H1 (cell line): ENCODE measurements around the gene ST6GALNAC2. TPM values are rescaled to one million over a fixed set of nuclear protein-coding genes. Genes with fewer than 3 reads are reported as not detected.

ENCODE experiments used
- CTCF ChIA-PET: fragments of 300-600 bp; sonication (Branson Sonifier 250); formaldehyde crosslinking; loops from one replicate; lab custom pipeline; 2021; ENCODE audit not compliant: partially characterized antibody; lab: Charles Lee
- POLR2A ChIA-PET: fragments of 300-600 bp; sonication (Branson Sonifier 250); formaldehyde crosslinking; loops from one replicate; lab custom pipeline; 2021; ENCODE audit warnings: inconsistent platforms; ENCODE audit not compliant: partially characterized antibody; lab: Charles Lee
- DNase-seq, 2 experiments: peaks; one replicate each; pipeline versions ENCODE4 v3.0.0 to v3.0.0-alpha.2; 2010 to 2022; ENCODE audit warnings: low spot score in 2 of 2, low read depth in 1 of 2, mixed read lengths in 1 of 2
- FAIRE-seq: peaks from 2 replicates; lab custom pipeline; 2011; peaks lifted over from hg19 to GRCh38; lab: Jason Lieb, UNC
- H2AFZ ChIP-seq: 2 replicates; pipeline ENCODE4 v1.8.1; 2012; ENCODE audit warnings: low read length, inconsistent platforms
- H2AK5ac ChIP-seq: 2 replicates; pipeline ENCODE4 v1.6.1; 2013; ENCODE audit warnings: low read depth, low read length
- H2BK120ac ChIP-seq: replicated peaks from 2 replicates; pipeline ENCODE3; 2013; ENCODE audit warnings: low read depth, low read length, inconsistent platforms
- H2BK12ac ChIP-seq: 2 replicates; pipeline ENCODE4 v1.6.1; 2013; ENCODE audit warnings: low read depth, low read length
- H2BK15ac ChIP-seq: 2 replicates; pipeline ENCODE4 v1.6.1; 2013; ENCODE audit warnings: low read length
- H2BK20ac ChIP-seq: 2 replicates; pipeline ENCODE4 v1.6.1; 2013; ENCODE audit warnings: low read length
- H2BK5ac ChIP-seq: 2 replicates; pipeline ENCODE4 v1.6.1; 2013; ENCODE audit warnings: low read depth, low read length
- H3K14ac ChIP-seq: 2 replicates; pipeline ENCODE4 v1.6.1; 2013; ENCODE audit warnings: inconsistent platforms; ENCODE audit not compliant: insufficient read length
- H3K18ac ChIP-seq: 2 replicates; pipeline ENCODE4 v1.6.1; 2013; ENCODE audit warnings: low read length; ENCODE audit errors: extremely low read depth
- H3K23ac ChIP-seq: 2 replicates; pipeline ENCODE4 v1.6.1; 2013; ENCODE audit warnings: inconsistent platforms; ENCODE audit not compliant: insufficient read length
- H3K23me2 ChIP-seq: 2 replicates; pipeline ENCODE4 v1.6.1; 2013; ENCODE audit warnings: low read depth, low read length
- H3K27ac ChIP-seq: 2 replicates; pipeline ENCODE4 v1.6.1; 2011; ENCODE audit warnings: low read depth, low read length, inconsistent platforms
- H3K27me3 ChIP-seq, 4 experiments: replicated peaks in 1 of 4; 1 replicate in 1 of 4; 2 replicates in 3 of 4; pipeline versions ENCODE4 v1.6.1 to v1.8.1; 2011 to 2013; ENCODE audit warnings: low read length in 3 of 4, mild to moderate bottlenecking in 3 of 4, inconsistent platforms in 2 of 4, mixed read lengths in 2 of 4, moderate library complexity in 1 of 4; ENCODE audit not compliant: control insufficient read depth in 3 of 4, insufficient read depth in 3 of 4; ENCODE audit errors: extremely low read depth in 1 of 4
- H3K36me3 ChIP-seq, 4 experiments: 2 replicates each; pipeline versions ENCODE4 v1.6.1 to v1.8.1; 2011 to 2013; ENCODE audit warnings: mild to moderate bottlenecking in 4 of 4, low read length in 3 of 4, moderate library complexity in 2 of 4, control low read depth in 1 of 4, inconsistent platforms in 1 of 4; ENCODE audit not compliant: insufficient read depth in 4 of 4, control insufficient read depth in 2 of 4
- H3K4ac ChIP-seq: replicated peaks from 2 replicates; pipeline ENCODE3; 2013; ENCODE audit warnings: low read length, low read depth, mixed read lengths, inconsistent platforms; ENCODE audit not compliant: insufficient read length
- H3K4me1 ChIP-seq, 4 experiments: replicated peaks in 1 of 4; 1 replicate in 1 of 4; 2 replicates in 3 of 4; pipeline versions ENCODE4 v1.6.1 to v1.8.1; 2011 to 2013; ENCODE audit warnings: low read length in 3 of 4, inconsistent platforms in 2 of 4, mixed read lengths in 1 of 4; ENCODE audit not compliant: insufficient read depth in 4 of 4, control insufficient read depth in 3 of 4
- H3K4me2 ChIP-seq, 2 experiments: 2 replicates each; pipeline versions ENCODE4 v1.6.1 to v1.8.1; 2011 to 2013; ENCODE audit warnings: low read depth in 2 of 2, low read length in 2 of 2, control low read depth in 1 of 2, inconsistent platforms in 1 of 2, mild to moderate bottlenecking in 1 of 2; ENCODE audit not compliant: insufficient read depth in 1 of 2
- H3K4me3 ChIP-seq, 4 experiments: fragments of 200-600, 300-600 bp in 1 of 4; sonication (generic), shearing (Covaris generic), sonication (Bioruptor Twin) in 1 of 4; 2 replicates each; pipeline versions ENCODE4 v1.5.1 to v1.8.1; 2011 to 2016; ENCODE audit warnings: low read length in 4 of 4, low read depth in 3 of 4, control low read depth in 2 of 4, inconsistent platforms in 2 of 4, mild to moderate bottlenecking in 2 of 4, mixed read lengths in 1 of 4, moderate library complexity in 1 of 4; ENCODE audit not compliant: insufficient read depth in 2 of 4; ENCODE audit errors: extremely low read depth in 1 of 4
- H3K56ac ChIP-seq: replicated peaks from 2 replicates; pipeline ENCODE3; 2013; ENCODE audit warnings: low read depth, mild to moderate bottlenecking, mixed read lengths, low read length, inconsistent platforms; ENCODE audit not compliant: insufficient read length
- H3K79me1 ChIP-seq: 2 replicates; pipeline ENCODE4 v1.6.1; 2013; ENCODE audit warnings: low read depth, low read length, control low read depth
- H3K79me2 ChIP-seq, 2 experiments: 2 replicates each; pipeline versions ENCODE4 v1.6.1 to v1.8.1; 2012 to 2013; ENCODE audit warnings: low read length in 2 of 2, mild to moderate bottlenecking in 2 of 2, inconsistent platforms in 1 of 2; ENCODE audit not compliant: insufficient read depth in 2 of 2, control insufficient read depth in 1 of 2
- H3K9ac ChIP-seq, 4 experiments: replicated peaks in 1 of 4; 1 replicate in 1 of 4; 2 replicates in 3 of 4; pipeline versions ENCODE4 v1.6.1 to v1.8.1; 2011 to 2013; ENCODE audit warnings: low read depth in 3 of 4, low read length in 3 of 4, control low read depth in 2 of 4, mild to moderate bottlenecking in 2 of 4, moderate library complexity in 2 of 4, inconsistent platforms in 1 of 4; ENCODE audit errors: extremely low read depth in 1 of 4
- H3K9me3 ChIP-seq, 2 experiments: 2 replicates each; pipeline versions ENCODE4 v1.6.1 to v1.8.1; 2012 to 2013; ENCODE audit warnings: mild to moderate bottlenecking in 2 of 2, moderate library complexity in 2 of 2, control low read depth in 1 of 2, inconsistent platforms in 1 of 2, low read depth in 1 of 2, low read length in 1 of 2, mixed read lengths in 1 of 2; ENCODE audit not compliant: insufficient read depth in 2 of 2
- H4K20me1 ChIP-seq, 2 experiments: replicated peaks in 1 of 2; 2 replicates each; pipeline versions ENCODE3 to v1.8.1; 2011 to 2013; ENCODE audit warnings: inconsistent platforms in 2 of 2, low read length in 2 of 2, mild to moderate bottlenecking in 1 of 2; ENCODE audit not compliant: insufficient read depth in 2 of 2, control insufficient read depth in 1 of 2
- H4K5ac ChIP-seq: 2 replicates; pipeline ENCODE4 v1.6.1; 2013; ENCODE audit warnings: low read length, low read depth, mixed read lengths, inconsistent platforms; ENCODE audit not compliant: insufficient read length
- H4K8ac ChIP-seq: 2 replicates; pipeline ENCODE4 v1.8.0; 2013; ENCODE audit warnings: mild to moderate bottlenecking, moderate library complexity, low read length, inconsistent platforms; ENCODE audit not compliant: insufficient read depth; ENCODE audit errors: extremely low read depth
- H4K91ac ChIP-seq: replicated peaks from 2 replicates; pipeline ENCODE3; 2013; ENCODE audit warnings: low read length, mixed read lengths, inconsistent platforms; ENCODE audit not compliant: insufficient read length
- E2F6 ChIP-seq: IDR thresholded peaks from 2 replicates; pipeline ENCODE4 v1.6.1; 2012; ENCODE audit warnings: inconsistent platforms
- EP300 ChIP-seq, 2 experiments: IDR thresholded peaks; 1 replicate in 1 of 2; 2 replicates in 1 of 2; pipeline ENCODE4 v1.6.1; 2011 to 2012; ENCODE audit warnings: low read depth in 2 of 2, low read length in 2 of 2, mild to moderate bottlenecking in 2 of 2, borderline replicate concordance in 1 of 2, inconsistent platforms in 1 of 2, moderate library complexity in 1 of 2
- KDM4A ChIP-seq: IDR thresholded peaks from one replicate; pipeline ENCODE4 v1.7.1; 2012; ENCODE audit warnings: low read depth, mild to moderate bottlenecking, moderate library complexity, low read length, inconsistent platforms; ENCODE audit not compliant: severe bottlenecking
- MAFK ChIP-seq: IDR thresholded peaks from 2 replicates; pipeline ENCODE4 v1.6.1; 2012; ENCODE audit warnings: low read depth, mild to moderate bottlenecking, improper control_type of control experiment, low read length
- RFX5 ChIP-seq: IDR thresholded peaks from 2 replicates; pipeline ENCODE4 v1.6.1; 2011; ENCODE audit warnings: low read depth, low read length, improper control_type of control experiment, borderline replicate concordance
- RNF2 ChIP-seq: fragments of 200-900, 300-1000 bp; sonication (generic); IDR thresholded peaks from 2 replicates; pipeline ENCODE4 v1.7.1; 2016; ENCODE audit warnings: borderline replicate concordance, low read depth, mild to moderate bottlenecking, antibody characterized with exemption, low read length; ENCODE audit not compliant: poor library complexity, severe bottlenecking; ENCODE audit errors: missing control alignments
- SAP30 ChIP-seq: fragments of 300-600 bp; sonication (generic); IDR thresholded peaks from 2 replicates; pipeline ENCODE4 v1.7.1; 2012; ENCODE audit warnings: low read length, moderate library complexity, mild to moderate bottlenecking, inconsistent platforms; ENCODE audit not compliant: insufficient read depth, insufficient replicate concordance
- SUZ12 ChIP-seq: fragments of 200-600 bp; sonication (generic); IDR thresholded peaks from 2 replicates; pipeline ENCODE4 v1.6.1; 2012; ENCODE audit warnings: mild to moderate bottlenecking, inconsistent platforms, low read length, moderate library complexity, mixed read lengths
- TAF1 ChIP-seq: IDR thresholded peaks from 2 replicates; pipeline ENCODE4 v1.6.1; 2011; ENCODE audit warnings: mild to moderate bottlenecking, low read depth, low read length
- YY1 ChIP-seq: IDR thresholded peaks from 2 replicates; pipeline ENCODE4 v1.6.1; 2011; ENCODE audit warnings: low read depth, mild to moderate bottlenecking, low read length
- WGBS, 2 experiments: shearing (Covaris generic) in 1 of 2; methylation state at CpG; one replicate each; pipeline versions ENCODE4 v1.1.6 to v1.1.7; 2013 to 2015; ENCODE audit warnings: low lambda C conversion rate in 2 of 2, mixed read lengths in 2 of 2, inconsistent platforms in 1 of 2, low coverage in 1 of 2, missing lambda C conversion rate in 1 of 2; ENCODE audit not compliant: insufficient replicate concordance in 2 of 2, insufficient coverage in 1 of 2, insufficient read length in 1 of 2; ENCODE audit errors: extremely low coverage in 1 of 2, missing lambda C conversion rate in 1 of 2; 5-methylcytosine and 5-hydroxymethylcytosine counted together
- polyA plus RNA-seq, 7 experiments: library from polyadenylated mRNA; depleted of rRNA in 3 of 7; stranded (reverse) in 5 of 7; unstranded in 2 of 7; fragments of >200 nt in 5 of 7; fragments of 200-250 nt in 2 of 7; gene quantifications; 1 replicate in 5 of 7; 2 replicates in 1 of 7; 4 replicates in 1 of 7; pipeline versions ENCODE4 v1.2.1 to v1.2.3, GENCODE V29; 2011 to 2013; ENCODE audit warnings: missing spikeins in 2 of 7, mixed read lengths in 2 of 7
- total RNA-seq: library from RNA; stranded (reverse); fragmentation: NEBNext Ultra II Directional; extraction: Animal tissue kit (Norgen Biotek cat#: 25700); gene quantifications from 2 replicates; pipeline ENCODE4 v1.2.1, GENCODE V29; 2021

The ST6GALNAC2 gene
- total and polyA plus RNA-seq, 2 of the 8 experiments (the other 6 are each of a cell fraction or from before 2014, with no cell fraction given) = 0.09 TPM; not detected in 1

GRCh38 chr17:76528528-76529223 lies 57.0 kb downstream of the ST6GALNAC2 start:
- H2BK12ac ChIP-seq = 0 out of 2 replicates have a peak overlapping the region, but pooled peaks have one; percentile 39
- H3K4ac ChIP-seq = peak overlapping the region; percentile 69
- H2AFZ ChIP-seq = no peak overlapping the region
- H3K4me1 ChIP-seq = peaks cover 0 to 29% (median 22%) of the 10 kb centered on the region in 4 experiments; a peak in 6 of 7 replicates
- H3K27me3 ChIP-seq = peaks cover 0 to under 1% (median 0%) of the 10 kb centered on the region in 4 experiments; a peak in 2 of 7 replicates
- FAIRE-seq = no peak
- no peaks in the 10 kb centered on the region for H3K36me3 ChIP-seq
- POLR2A ChIA-PET = interaction anchor here (1.1 to 5.1 kb wide), 6 partner anchors 8 to 38 kb away, joined by 3 to 30 read pairs (median 4); partner anchors contain the start of gene PRCD
- H3K14ac ChIP-seq = no peak overlapping the region
- WGBS, 2 experiments = 92% methylated on average over 25 of the region's 31 CpGs; no CpG with 5 or more reads in 1 of the 2 experiments
- no peak overlapping the region for H3K4me3 ChIP-seq
- H3K4me2 ChIP-seq = no peak overlapping the region
- H2BK20ac ChIP-seq = peak overlapping the region; percentile 87; the same call in 1 of the 2 replicates
- no peaks in the 10 kb centered on the region for H4K20me1 ChIP-seq
- H3K9ac ChIP-seq = no peak overlapping the region
- no peak overlapping the region for H3K23ac ChIP-seq
- CTCF ChIA-PET = interaction anchor here (0.7 to 4.9 kb wide), 22 partner anchors 8 to 864 kb away, joined by 3 to 41 read pairs (median 4); partner anchors contain the start of genes AANAT and PRCD
- H4K8ac ChIP-seq = no peak overlapping the region
- H4K5ac ChIP-seq = peak overlapping the region; percentile 21
- no peaks in the 10 kb centered on the region for H3K23me2 ChIP-seq
- H3K56ac ChIP-seq = no peak overlapping the region
- no peak overlapping the region for H2BK120ac ChIP-seq
- H3K18ac ChIP-seq = no peak overlapping the region; the same call in 1 of the 2 replicates
- H3K9me3 ChIP-seq = no peaks in the 10 kb centered on the region
- H3K79me1 ChIP-seq = no peaks in the 10 kb centered on the region; the same call in 1 of the 2 replicates
- no peaks in the 10 kb centered on the region for H3K79me2 ChIP-seq
- H4K91ac ChIP-seq = no peak overlapping the region
- DNase-seq = no peak
- no peak overlapping the region for H2BK15ac ChIP-seq
- H2BK5ac ChIP-seq = no peak overlapping the region
- no peak overlapping the region for H2AK5ac ChIP-seq
- no peak overlapping the region for H3K27ac ChIP-seq
- TF ChIP-seq E2F6 = no peak
- TF ChIP-seq MAFK = no peak
- TF ChIP-seq YY1 = no peak
- TF ChIP-seq RNF2 = no peak
- no peak for TF ChIP-seq TAF1
- no peak for TF ChIP-seq KDM4A
- TF ChIP-seq RFX5 = no peak
- no peak for TF ChIP-seq SUZ12
- TF ChIP-seq EP300 (IDR thresholded peaks at IDR 0.05; ENCODE audit: borderline replicate concordance in 1 of 2, low read depth in 2 of 2, low read length in 2 of 2) = no peak
- TF ChIP-seq SAP30 = no peak
